ENCODE results near the gene CCDC12.
"Not testable (repeated sequence)": the region's sequence is repeated elsewhere in the genome, so short reads cannot be mapped to it uniquely, and the experiment has no call there.

Gene CCDC12

DNA sequence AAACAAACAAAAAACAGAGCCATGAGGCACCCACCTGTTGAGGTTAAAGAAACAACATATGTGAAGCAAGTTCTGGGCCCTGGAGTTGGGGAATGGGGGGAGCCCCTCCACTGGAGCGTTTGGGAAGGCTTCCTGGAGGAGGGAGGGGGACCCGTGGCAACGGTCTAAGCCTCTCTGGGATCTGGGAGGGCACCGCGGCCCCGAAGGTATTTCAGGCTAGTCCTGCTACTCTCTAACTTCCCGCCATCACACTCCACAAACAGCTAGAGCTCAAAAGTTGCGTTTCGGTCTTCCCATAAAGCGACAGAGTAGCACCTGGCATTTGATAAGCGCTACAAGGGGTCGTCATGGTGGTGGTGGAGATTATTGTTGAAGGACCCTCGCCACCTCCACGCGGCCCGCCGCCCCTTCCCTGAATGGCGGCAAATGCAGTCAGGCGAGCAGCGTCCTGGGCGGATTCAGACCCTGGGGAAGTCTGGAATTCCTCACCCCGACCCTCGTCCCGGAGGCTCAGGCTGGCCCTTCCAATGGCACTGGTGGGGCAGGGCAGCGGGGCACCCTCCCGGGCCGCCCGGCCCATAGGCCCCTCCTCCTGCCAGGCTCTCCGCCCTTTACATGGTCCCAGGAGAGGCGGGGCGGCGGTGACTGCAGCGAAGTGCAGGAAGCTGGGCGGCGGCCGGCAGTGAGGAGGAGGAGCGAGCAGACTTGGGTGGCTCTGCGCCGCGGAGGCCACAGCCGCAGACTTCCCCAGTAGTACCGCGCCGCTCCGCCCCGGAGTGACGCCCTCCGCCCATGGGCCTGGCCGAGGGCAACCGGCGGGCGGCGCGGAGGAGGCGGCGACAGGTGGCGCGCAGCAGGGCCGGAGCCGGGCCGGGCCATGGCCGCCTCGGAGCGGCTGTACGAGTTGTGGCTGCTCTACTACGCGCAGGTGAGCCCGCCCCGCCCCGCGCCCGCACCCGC lies 2.7 kb upstream of the CCDC12 start, which contains the start of gene NBEAL2:
Gene NBEAL2 (plus strand): TSS at position 682 of the 960 bp plus-strand sequence. CDS start 196 bp downstream, at position 878.
- DNase-seq = peak; percentile 73

DNA sequence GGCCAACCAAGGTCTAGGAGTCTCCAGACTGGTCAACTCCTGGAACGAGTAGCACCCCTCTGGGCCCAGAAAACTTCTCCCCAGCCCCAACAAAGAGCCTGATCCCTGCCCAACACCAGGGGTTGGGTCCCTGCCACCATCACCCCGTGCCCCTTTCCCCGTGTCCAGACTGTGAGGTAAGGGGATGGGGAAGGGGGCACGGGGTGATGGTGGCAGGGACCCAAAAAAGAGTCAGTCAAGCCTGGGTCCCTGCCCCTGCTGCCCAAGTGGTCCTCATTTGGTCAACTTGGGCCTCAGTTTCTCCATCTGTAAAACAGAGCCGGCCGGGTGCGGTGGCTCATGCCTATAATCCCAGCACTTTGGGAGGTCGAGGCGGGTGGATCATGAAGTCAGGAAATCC lies 1.8 kb upstream of the CCDC12 start:
- no peak for DNase-seq

DNA sequence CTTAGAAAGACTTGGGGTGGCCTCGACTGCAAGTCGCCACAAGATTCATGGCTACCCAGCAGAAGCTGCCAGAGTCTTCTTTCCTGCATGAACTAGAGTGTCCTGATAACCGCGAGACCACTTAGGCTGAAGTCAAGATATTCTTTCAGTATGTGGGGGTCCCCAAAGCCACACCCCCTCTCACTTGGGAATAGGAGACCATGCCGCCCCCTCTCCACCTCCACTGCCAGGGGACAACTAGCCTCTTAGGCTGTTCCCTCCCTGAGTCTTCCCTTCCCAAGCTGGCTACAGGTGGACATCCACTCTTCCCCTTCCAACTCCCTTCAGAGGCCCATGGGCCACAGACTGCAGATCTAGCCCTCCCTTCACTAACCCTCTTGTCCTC lies 1.3 kb upstream of the CCDC12 start:
- no peak for DNase-seq

DNA sequence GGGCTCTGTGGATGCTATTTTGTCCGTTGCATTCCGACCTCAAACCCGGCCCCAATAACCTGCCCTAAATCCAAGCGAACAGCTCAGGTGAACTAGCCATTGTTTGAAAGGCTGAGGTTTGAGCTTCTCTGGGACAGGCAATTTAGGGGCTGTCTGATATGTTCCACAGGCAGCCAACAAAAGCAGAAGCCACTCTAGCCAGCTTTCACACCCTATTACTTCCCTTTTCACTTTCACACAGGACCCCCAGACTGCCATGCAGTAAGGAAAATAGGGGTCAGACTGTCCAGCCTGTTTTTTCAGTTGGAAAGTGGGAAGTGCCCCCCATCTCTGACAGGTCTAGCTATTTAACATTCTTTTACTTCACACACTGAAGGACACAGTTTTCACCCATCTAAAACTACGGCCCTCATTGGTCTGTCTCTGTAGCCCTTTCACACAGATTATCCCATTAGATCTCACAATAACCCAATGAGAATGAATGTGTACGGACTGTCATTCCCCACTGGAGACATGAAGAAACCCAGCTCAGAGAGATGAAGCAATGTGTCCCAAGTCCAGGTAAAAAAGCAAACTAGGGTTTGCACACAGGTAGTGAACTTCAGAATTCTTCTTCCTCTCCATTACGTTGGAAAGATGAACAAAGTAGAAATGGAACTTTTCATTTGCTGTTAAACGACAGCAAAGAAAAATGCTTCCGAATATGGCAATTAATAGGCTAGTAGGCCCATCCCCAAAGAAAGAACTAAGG lies 1.9 kb downstream of the CCDC12 start:
- no peak for DNase-seq

DNA sequence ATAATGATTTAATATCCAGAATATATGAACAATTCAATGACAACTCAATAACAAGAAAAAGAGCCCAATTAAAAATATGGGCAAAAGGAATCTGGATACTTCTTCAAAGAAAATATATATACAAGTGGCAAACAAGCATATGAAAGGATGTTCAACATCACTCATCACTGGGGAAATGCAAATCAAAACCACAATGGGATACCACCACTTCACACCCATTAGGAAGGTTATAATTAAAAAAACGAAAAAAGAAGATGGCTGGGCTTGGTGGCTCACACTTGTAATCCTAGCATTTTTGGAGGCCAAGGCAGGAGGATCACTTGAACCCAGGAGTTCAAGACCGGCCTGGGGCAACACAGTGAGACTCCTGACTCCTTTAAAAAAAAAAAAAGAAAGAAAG lies 4.1 kb downstream of the CCDC12 start:
- no peak for DNase-seq

DNA sequence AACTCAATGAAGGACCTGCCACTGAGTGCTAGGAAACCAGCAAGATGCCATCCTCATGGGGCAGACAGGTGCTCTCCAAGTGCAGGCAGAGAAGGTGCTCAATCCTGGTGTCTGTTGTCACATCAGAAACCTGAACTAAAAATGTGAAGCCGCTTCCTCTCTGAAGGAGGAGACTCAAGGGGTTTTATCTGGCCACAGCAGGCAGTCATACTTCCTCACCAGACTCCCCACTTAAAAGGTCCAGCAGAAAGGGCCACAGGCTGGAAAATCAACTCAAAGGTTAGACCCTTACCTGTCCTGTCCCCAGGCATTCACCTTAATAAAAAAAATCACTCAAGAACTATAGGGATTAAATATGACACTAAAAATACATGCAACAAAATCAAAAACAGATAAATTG lies 4.8 kb downstream of the CCDC12 start:
- DNase-seq = no peak

DNA sequence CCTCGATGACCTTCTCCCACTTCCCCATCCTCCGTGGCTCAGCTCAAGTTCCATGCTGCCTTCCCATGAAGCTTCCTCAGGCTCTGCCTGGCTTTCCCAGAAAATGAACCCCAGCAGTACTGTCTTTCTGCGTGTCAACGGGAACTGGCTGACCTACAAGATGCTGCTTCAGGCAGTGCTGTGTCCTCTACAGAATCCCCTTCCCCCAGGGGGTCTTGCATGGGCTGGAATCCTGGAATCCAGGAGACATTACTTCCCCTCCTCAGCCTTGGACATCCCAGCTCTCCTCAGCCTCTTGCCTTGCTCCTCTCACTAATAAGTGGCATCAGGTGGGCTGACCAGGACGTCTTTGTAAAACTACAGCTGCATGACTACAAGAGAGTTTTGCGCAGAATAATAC lies 5.4 kb downstream of the CCDC12 start:
- DNase-seq = no peak

DNA sequence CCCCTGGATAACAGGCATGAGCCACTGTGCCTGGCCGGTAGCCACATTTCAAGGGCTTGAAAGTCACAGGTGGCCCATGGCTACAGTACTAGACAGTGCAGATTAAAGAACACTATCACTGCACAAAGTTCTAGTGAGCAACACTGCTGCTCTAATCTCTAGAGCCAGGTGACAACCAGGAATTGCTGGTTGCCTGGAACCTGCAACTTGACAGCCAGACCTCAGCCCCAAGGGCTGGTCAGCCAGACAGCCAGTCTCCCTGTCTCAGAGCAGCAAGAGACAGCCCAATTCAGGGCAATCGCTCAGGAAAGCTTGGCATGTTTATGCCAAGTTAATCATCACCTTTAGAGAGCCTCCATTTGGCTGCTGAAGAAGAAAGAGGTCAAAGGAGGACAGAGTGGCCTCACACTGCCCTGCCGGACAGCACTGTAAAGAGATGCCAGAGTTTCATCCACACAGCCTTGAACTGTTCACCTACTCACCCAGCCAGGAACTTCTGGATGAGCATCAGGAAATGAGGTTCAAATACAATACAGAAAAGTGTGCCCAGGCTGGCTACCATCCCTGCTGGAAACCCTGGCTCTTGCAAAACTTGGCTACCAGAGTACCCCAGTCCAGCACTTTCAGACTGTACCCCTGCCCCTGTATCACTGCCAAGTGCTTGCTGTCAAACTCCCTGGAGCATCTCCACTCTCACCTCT lies 6.0 kb downstream of the CCDC12 start:
- DNase-seq = no peak

DNA sequence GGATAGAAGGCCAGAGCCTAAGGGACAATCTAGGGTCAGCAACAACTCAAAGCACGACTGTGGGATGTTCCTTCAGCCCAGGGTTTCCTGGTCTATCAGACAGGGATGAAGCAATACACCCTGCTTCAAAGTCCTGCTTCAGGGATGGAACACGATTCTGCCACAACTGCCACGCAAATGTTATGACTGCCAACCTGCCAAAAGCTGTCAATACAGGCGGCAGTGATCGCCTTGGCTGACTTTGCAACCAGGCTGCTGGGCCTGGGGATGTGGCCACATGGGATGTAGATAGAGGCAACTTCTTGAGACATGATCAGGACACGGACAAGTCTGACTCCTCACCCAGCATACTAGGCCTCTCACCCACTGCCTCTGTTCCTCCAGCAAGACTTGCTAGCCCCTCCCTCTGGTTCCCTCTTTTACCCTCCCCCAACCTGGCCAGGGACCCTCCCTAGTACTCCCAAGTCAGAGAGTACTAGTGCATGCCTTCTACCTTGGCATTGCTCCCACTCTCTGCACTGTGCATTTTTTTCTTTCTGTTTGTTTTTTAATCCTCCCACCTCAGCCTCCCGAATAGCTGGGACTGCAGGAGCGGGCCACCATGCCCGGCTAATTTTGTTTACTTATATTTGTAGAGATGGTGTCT lies 7.6 kb downstream of the CCDC12 start:
- no peak for DNase-seq

DNA sequence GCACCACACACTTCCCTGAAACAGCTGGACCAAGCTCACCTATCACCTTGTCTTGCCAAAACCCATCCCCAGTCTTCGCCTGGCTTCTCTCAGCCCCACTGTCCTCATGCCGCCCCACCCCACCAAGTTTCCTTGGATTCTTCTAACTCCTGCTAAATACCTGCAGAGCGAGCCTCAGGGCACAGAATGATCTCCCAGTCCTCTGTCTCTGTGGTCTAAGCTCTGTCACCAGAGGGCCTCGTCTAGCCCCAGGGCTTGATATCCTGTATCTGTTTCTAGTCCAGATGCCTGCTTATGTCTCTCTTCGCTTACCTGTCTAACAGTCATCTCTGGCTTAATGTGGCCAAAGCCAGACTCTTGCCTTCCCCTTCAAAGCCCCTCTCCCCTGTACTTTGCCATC lies 9.7 kb downstream of the CCDC12 start:
- DNase-seq = no peak

DNA sequence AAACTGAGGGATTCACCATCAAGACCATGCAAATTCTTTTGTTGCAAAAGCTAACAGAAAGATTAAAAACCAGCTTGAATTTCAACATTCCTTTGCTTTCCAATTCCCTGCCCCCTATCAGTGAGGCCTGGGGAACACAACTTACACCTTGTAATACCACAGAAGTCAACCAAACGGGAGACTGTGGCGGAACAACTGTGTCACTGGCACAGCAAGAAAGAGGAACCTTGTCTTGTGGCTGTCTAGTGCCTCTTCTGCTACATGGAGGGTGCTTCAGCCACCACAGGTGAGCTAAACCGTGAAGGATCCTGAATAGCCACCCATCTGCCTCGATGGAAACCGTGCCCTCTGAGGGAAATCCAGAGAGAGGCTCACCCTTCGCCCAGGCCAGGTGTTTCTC lies 11.4 kb downstream of the CCDC12 start:
- DNase-seq = no peak

DNA sequence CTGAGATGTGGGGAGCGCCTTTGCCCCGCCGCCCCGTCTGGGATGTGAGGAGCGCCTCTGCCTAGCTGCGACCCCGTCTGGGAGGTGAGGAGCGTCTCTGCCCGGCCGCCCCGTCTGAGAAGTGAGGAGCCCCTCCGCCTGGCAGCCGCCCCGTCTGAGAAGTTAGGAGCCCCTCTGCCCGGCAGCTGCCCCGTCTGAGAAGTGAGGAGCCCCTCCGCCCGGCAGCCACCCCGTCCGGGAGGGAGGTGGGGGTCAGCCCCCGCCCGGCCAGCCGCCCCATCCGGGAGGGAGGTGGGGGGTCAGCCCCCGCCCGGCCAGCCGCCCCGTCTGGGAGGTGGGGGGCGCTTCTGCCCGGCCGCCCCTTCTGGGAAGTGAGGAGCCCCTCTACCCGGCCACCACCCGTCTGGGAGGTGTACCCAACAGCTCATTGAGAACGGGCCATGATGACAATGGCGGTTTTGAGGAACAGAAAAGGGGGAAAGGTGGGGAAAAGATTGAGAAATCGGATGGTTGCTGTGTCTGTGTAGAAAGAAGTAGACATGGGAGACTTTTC lies 12.4 kb downstream of the CCDC12 start:
- DNase-seq = not testable (repeated sequence)

DNA sequence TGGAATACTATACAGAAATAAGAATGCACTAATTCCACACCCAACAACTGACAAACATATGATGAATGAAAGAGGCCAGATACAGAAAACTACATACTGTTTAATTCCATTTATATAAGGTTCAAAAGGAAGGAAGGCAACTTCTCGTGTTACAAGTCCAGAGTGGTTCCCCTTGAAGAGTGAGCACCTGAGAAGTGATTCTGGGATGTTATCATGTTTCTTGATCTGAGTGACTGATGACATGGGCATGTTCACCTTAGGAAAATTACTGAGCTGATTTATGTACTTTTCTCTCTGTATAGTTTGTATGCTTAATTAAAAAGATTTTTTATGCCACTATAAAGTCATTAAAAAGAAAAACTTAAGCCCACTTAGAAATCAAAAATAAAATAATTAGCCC lies 13.6 kb downstream of the CCDC12 start:
- DNase-seq = no peak

DNA sequence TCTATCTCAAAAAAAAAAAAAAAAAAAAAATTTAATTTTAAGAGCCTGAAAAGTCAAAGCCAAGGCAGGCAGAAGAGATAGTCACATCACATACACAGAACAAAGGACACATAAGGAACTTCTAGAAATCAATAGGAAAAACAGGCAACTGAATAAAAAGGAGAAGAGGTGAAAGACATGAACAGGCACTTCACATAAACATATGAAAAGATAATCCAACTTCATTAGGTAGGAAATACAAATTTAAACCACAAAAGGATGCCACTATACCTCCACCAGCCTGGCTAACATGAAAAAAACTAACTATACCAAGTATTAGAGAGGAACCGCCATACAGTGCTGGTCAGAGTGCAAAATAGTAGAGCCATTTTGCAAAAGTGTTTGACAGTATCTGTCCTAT lies 14.1 kb downstream of the CCDC12 start:
- no peak for DNase-seq

DNA sequence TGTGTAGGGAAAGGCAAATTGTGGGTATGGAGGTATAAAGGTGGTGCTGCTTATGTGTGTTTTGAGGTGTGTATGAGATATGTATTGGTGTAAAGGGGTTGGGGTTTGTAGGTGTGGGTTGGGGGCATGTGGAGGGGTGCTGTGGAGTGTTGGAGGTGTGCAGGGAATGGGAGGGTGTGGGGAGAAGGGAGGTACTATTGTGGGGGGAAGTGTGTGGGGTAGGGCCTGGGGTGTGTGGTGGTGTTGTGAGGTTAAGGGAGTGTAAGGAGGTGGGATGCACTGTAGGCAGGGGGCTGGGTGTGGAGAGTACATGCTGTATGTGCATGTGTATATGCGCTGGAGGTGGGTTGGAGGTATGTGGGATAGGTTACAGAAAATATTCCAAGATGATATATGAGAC lies 15.7 kb downstream of the CCDC12 start:
- no peak for DNase-seq

DNA sequence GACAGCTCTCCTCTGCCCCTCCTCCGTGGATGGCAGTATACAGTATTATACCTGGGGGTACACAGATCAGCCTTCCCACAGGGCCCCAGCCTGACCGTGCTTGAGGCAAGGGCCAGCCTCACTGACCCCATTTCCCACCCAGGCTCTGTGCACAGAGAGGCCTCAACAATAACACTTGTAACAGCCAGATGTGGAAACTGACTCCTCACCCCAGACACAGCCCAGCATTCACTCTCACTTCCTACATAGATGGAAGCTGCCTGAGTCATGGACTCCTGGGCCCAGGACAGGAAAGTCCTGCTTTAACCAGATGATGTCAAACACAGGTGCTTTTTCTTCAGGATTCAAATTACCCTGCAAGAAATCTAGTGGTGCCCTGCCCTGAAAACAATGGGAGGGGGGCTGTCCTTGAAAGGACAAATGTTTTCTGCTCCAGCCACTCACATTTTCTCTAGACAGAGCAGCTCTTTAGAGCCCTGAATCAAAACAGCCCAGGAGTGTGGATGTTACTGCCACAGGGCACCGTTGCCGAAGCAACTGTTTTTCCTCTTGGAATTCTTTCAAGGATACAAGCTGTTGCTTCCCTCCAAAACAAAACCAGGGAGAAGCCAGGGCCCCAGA lies 16.4 kb downstream of the CCDC12 start:
- no peak for DNase-seq

DNA sequence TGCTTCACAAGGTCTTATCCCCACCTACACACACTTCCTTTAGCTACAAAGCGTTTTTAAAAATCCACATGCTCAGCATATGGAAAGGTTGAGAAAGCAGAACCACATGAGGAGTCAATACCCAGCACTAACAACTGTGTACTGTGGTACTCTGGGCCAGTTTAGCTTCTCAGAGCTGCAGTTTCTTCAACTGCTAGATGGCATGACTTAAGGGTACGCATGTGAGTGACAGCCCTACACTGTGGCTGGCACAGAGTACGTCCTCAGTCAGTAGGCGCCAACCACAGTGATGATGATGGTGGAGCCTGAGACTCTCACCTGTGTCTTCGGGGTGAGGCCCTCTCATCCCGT lies 17.4 kb downstream of the CCDC12 start:
- DNase-seq = no peak

DNA sequence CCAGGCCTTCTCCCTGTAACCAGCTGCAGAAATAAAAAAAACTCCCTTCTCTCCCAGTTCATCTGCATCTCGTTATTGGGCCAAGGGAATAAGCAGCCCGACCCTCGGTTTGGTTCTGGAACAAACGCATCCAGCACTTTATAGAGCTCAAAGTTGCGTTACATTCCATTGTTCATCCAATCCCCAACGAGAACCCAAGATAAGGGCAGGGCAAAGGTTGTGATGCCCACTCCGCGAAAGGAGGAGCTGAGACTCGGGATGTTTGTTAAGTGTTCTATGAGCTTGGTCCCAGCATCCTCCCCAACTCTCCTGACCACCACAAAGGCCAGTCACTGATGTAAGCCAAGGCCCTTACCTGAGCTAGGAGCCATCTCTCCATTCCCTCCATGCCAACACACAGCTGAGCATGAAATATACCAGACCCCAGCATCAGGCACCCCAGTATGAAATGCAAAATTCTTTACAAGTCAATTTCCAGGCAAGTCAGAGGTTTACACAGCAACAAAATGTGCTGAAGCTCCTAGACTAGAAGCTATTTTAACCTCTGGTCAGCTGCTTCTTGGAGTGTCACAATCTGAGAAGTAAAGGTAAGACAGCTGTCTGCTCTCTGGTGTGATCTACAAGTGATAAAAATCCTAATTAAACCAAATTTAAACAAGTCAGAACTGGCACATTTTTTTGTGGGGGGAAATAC lies 17.9 kb downstream of the CCDC12 start:
- no peak for DNase-seq

DNA sequence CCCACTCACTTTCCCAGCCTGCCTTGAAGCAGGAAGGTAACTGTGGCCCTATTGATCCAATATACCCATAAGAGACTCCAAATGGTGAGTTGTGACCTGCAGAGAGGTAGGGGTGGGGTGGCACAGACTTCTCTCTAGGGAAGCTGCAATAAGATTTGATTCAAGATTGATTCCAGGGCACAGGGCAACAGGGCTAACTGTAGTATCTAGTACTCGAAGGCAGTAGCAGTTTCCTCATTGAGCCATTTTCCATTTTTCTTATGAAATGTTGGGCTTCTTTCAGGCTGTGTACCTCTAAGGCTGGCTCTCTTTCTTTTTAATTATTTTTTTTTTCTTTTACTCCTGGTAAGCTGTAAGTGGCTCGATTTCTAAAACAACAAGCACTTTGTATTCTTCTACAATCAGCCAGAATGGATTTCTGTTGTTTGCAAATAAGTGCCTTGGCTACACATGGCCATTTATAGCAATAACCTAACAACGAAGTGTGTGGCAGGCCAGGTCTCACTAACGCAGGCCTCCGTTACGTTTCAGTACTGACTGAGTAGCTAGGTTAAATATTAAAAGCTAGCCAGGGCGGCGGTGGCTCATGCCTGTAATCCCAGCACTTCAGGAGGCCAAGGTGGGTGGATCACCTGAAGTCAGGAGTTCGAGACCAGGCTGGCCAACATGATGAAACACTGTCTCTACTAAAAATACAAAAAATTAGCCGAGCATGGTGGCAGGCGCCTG lies 19.3 kb downstream of the CCDC12 start:
- no peak for DNase-seq

DNA sequence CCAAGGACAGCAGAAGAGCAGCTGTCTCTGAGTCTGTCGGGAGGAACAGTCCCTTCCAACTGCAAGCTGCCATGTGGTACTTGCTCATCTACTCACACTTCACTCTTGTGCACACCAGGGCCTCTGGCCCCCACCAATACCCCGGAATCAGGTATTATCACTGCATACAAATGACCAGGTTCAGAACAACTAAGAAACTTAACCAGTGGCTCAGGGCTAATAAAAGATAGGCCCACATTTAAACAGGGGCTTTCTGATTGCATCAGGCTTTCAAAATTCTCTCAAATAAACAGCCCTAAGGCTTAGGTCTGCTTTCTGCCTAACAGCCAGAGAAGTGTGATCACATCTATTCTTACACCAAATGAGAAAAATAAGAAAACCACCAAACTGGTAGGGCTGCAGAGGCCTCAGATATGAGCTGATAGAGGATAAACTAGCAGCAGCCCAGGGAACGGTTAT lies 20.7 kb downstream of the CCDC12 start:
- no peak for DNase-seq

DNA sequence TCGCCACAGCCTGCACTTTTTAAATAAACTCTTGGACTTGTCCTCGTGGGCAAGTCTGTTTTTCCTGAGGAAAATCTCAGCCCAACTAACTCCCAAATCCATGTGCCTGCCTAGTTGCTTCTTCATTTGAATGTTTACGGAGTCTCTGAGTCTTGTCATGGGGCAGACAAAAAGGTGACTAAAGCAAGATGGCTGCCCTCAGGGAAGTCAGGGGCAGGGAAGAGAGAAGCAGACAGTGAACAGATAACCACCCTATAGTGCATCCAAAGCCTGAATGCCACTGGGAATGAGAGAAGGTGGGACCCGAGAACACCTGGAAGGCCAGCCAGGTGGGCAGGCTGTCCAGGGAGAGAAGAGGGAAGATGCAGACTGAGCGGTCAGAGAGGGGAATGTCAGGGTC lies 21.4 kb downstream of the CCDC12 start:
- no peak for DNase-seq
